GM20000 (cell line): ENCODE results near the gene SERPIND1.
"Not testable (repeated sequence)": the region's sequence is repeated elsewhere in the genome, so short reads cannot be mapped to it uniquely, and the experiment has no call there.

Source experiments
- DNase-seq: peaks from one replicate; pipeline ENCODE4 v3.0.0; 2012; ENCODE audit warnings: low spot score
- TF ChIP-seq, protein P1 (sequence below): IDR thresholded peaks from 2 replicates; pipeline ENCODE4 v1.5.1; 2012; ENCODE audit warnings: mild to moderate bottlenecking, control low read depth; ENCODE audit errors: extremely low read depth, missing control alignments

Gene SERPIND1

DNA sequence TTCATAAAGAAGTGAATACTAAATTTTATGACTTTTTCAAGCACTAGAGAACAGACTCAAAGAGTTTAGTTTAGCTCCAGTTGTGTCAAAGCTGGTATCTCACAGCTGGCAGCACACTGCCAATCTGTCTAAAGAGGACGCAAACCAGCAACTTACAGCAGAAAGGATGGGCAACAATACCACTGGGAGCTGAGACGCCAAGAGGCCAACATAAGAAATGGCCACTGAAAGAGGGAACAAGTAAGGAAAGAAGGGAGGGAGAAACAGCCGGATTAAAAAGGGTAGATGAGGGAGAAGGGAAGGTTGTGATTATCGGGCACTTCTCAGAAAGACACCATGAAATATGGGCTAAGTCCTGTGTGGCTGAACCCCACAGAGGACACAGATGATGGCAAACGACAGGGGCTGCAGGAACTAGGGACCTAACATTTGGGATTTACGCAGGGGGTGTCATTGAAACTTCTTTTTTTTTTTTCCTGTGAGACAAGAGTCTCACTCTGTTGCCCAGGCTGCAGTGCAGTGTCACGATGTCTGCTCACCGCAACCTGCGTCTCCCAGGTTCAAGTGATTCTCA, 41.7 kb downstream of the SERPIND1 start:
- DNase-seq, result no peak
- TF ChIP-seq, protein P1, sequence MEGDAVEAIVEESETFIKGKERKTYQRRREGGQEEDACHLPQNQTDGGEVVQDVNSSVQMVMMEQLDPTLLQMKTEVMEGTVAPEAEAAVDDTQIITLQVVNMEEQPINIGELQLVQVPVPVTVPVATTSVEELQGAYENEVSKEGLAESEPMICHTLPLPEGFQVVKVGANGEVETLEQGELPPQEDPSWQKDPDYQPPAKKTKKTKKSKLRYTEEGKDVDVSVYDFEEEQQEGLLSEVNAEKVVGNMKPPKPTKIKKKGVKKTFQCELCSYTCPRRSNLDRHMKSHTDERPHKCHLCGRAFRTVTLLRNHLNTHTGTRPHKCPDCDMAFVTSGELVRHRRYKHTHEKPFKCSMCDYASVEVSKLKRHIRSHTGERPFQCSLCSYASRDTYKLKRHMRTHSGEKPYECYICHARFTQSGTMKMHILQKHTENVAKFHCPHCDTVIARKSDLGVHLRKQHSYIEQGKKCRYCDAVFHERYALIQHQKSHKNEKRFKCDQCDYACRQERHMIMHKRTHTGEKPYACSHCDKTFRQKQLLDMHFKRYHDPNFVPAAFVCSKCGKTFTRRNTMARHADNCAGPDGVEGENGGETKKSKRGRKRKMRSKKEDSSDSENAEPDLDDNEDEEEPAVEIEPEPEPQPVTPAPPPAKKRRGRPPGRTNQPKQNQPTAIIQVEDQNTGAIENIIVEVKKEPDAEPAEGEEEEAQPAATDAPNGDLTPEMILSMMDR, result no peak

DNA sequence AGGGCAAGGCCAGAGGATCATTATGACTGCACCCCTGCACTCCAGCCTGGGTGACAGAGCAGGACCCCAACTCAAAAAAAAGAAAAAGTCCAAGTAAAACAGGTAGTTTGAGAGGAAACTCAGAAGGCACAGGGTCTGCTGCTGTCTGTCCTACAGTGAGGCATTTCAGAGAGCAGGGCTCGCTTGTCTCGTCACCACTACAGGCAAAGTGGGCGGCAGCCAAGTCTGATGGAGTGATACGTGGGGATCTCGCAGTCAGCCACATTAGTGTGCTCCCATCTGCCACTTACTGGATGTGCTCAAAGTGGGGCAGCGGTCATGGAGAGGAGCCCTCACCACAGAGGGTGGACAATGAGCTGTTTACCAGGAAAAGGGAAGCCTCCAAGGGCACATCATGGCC, 42.6 kb downstream of the SERPIND1 start:
- DNase-seq, result no peak
- TF ChIP-seq, protein P1, result no peak

DNA sequence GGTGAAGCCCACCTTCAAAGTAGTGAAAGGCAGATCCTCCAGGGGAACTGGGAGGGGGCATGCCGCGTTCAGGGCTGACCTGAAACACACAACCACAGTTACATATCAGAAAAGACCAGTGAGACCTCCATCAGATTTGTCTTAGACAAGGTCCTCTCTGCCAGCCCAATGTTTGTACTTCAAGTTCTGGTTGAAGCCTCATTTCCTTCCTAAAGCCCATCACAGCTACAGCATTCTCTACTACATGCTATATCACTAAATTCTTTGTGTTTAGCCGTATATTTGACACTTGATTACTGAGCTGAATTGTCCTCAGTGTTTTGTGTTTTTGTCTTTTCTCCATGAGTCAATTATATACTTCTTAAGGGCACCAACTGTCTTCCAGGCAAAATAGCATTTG, 44.6 kb downstream of the SERPIND1 start:
- DNase-seq, result no peak
- TF ChIP-seq, protein P1, result no peak

DNA sequence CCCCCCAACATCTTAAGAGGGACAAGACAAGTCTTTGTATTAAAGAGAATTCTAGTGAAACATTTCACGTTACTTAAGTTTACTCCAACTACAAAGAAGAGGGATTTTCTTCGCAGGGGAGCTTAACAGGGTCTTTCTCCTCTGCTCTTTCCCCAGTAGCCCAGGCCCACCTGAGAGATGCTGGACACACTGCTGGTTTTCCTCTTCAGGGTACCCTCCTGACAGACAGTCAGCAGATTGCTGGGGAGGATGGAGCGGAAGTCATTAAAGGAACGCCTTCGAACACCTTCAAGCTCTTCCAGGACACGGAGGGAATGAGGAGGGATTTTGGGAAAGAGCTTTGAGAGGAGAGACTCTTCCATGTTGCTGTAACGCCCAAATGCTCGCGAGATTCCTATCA, 45.6 kb downstream of the SERPIND1 start:
- TF ChIP-seq, protein P1, result no peak
- no peak for DNase-seq

DNA sequence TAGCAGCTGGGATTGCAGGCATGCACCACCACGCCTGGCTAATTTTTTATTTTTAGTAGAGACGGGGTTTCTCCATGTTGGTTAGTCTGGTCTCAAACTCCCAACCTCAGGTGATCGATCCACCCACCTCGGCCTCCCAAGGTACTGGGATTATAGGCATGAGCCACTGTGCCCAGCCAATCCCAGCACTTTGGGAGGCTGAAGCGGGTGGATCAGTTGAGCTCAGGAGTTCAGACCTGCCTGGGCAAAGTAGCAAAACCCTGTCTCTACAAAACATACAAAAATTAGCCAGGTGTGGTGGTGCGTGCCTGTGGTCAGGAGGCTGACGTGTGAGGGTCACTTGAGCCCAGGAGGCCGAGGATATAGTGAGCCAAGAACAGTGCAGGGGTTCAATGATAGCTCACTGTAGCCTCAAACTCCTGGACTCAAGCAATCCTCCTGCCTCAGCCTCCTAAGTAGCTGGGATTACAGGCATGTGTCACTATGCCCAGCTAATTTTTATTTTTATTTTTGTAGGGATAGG, 47.9 kb downstream of the SERPIND1 start:
- not testable (repeated sequence) for DNase-seq

DNA sequence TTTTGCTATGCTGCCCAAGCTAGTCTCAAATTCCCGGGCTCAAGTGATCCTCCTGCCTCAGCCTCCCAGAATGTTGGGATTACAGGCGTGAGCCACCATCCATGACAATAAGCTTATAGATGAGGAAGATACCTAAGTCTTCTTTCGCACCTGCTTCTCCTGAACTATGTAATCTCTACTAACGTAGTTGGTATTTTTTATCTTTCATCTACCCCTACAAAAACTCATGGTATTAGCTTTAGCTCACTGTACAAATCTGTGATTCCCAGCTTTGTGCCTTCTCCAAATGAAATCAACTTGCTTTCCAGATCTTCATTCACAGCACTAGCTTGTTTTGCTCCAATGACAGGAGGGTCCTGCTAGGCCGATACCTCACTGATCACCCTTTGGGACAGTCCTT, 48.3 kb downstream of the SERPIND1 start:
- no peak for DNase-seq
- TF ChIP-seq, protein P1, result no peak

DNA sequence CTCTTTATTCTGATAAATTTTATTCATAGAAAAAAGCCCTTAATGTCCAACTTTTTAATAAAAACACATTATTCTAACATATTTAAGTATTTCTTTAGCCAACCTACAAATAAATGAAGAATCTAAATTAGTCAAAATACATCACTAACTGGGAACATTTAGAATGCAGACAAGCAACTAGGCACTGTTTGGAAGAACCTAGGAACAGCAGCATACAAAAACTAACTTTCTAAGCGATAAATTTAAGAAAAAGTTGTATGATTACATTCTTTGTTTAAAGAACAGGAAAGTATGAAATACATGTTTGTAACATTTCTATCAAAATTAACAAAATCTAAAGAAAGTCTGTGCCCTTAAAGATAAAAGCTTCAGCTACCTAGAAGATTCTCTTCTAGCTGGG, 49.4 kb downstream of the SERPIND1 start:
- DNase-seq, result no peak
- TF ChIP-seq, protein P1, result no peak

DNA sequence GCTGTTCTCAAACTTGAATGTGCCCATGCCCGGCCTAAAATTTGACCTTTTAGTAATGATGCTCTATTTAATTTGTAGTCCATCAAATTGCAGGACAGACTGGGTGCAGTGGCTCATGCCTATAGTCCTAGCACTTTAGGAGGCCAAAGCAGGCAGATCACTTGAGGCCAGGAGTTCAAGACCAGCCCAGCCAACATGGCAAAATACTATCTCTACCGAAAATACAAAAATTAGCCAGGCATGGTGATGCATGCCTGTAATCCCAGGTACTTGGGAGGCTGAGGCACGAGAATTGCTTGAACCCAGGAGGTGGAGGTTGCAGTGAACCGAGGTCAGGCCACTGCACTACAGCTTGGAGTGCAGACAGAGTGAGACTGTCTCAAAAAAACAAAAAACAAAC, 51.3 kb downstream of the SERPIND1 start:
- not testable (repeated sequence) for DNase-seq
